Kidney epithelial cell (primary cell): ENCODE data around the gene AKT3. TPM values are rescaled to one million over a fixed set of nuclear protein-coding genes. Genes with fewer than 3 reads are reported as not detected.

Experiments
- DNase-seq: peaks from one replicate; pipeline ENCODE4 v3.0.0-alpha.2; 2010; ENCODE audit warnings: low read depth
- H3K27me3 ChIP-seq: 2 replicates; pipeline ENCODE4 v1.6.0; 2011; ENCODE audit warnings: low read length; ENCODE audit not compliant: control insufficient read depth, insufficient read depth
- H3K36me3 ChIP-seq: 2 replicates; pipeline ENCODE4 v1.5.1; 2011; ENCODE audit warnings: low read length; ENCODE audit not compliant: control insufficient read depth, insufficient read depth
- H3K4me3 ChIP-seq: 2 replicates; pipeline ENCODE4 v1.5.1; 2011; ENCODE audit warnings: low read depth, mild to moderate bottlenecking, control low read depth, low read length
- total RNA-seq: library from RNA; depleted of rRNA; stranded (reverse); fragments of >200 nt; gene quantifications from 2 replicates; pipeline ENCODE4 v1.2.3, GENCODE V29; 2015
- TF ChIP-seq, protein P1 (sequence below): IDR thresholded peaks from 2 replicates; pipeline ENCODE4 v1.5.1; 2011; ENCODE audit warnings: mild to moderate bottlenecking, moderate library complexity, low read length, control low read depth, inconsistent platforms; ENCODE audit not compliant: insufficient read depth, poor library complexity, severe bottlenecking

The AKT3 gene
- total RNA-seq, 1 donor from 2014 or later = 13.1 TPM

DNA sequence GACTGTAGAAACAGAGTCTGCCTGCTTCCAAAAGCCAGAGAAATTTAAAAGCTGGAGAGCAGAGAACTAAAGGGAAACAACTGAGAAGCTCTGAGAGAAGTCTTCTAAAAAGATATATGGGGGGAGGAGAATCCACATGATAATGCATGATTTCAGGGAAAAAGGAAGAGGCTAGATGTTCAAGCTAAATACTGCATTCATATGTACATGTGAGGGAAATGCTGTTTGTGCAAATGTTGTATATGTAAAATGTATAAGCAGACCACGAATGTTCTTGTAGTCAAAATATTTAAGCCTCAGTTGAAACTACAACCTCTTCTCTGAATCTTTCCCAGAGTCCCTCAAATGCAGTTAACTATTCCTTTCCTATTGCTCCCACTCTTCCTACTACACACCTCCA, 79.2 kb downstream of the AKT3 start:
- Histone ChIP-seq H3K36me3 (no peaks in the 10 kb centered on the region), H3K4me3 (no peak overlapping the region), H3K27me3 (no peaks in the 10 kb centered on the region)
- TF ChIP-seq, protein P1, sequence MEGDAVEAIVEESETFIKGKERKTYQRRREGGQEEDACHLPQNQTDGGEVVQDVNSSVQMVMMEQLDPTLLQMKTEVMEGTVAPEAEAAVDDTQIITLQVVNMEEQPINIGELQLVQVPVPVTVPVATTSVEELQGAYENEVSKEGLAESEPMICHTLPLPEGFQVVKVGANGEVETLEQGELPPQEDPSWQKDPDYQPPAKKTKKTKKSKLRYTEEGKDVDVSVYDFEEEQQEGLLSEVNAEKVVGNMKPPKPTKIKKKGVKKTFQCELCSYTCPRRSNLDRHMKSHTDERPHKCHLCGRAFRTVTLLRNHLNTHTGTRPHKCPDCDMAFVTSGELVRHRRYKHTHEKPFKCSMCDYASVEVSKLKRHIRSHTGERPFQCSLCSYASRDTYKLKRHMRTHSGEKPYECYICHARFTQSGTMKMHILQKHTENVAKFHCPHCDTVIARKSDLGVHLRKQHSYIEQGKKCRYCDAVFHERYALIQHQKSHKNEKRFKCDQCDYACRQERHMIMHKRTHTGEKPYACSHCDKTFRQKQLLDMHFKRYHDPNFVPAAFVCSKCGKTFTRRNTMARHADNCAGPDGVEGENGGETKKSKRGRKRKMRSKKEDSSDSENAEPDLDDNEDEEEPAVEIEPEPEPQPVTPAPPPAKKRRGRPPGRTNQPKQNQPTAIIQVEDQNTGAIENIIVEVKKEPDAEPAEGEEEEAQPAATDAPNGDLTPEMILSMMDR = no peak
- DNase-seq = no peak

GRCh38 chr1:243765676-243766075, 84.4 kb downstream of the AKT3 start:
- no peaks in the 10 kb centered on the region for H3K36me3 ChIP-seq
- H3K27me3 ChIP-seq = no peaks in the 10 kb centered on the region
- DNase-seq = no peak
- H3K4me3 ChIP-seq = no peak overlapping the region
- TF ChIP-seq, protein P1 = no peak

GRCh38 chr1:243763806-243764205, 86.2 kb downstream of the AKT3 start:
- no peaks in the 10 kb centered on the region for H3K36me3 ChIP-seq
- TF ChIP-seq, protein P1 = no peak
- DNase-seq = no peak
- H3K27me3 ChIP-seq = no peaks in the 10 kb centered on the region
- H3K4me3 ChIP-seq = no peak overlapping the region

DNA sequence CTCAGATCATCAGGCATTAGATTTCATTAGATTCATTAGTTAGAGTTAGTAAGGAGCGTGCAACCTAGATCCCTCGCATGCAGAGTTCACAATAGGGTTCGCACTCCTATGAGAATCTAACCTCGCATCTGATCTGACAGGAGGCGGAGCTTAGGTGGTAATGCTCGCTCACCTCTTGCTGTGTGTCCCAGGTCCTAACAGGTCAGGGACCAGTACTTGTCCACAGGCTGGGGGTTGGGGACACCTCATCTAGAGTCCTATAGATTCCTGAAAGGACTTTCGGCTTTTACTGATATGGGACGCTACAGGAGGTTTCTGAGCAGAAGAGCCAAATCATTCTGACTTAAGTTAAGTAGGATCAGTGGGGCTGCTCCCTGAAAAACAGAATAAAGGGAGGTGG, 91.4 kb downstream of the AKT3 start:
- no peaks in the 10 kb centered on the region for H3K36me3 ChIP-seq
- no peaks in the 10 kb centered on the region for H3K27me3 ChIP-seq
- no peak overlapping the region for H3K4me3 ChIP-seq
- DNase-seq = no peak
- TF ChIP-seq, protein P1 = no peak

- Histone ChIP-seq H3K27me3 (no peaks in the 10 kb centered on the region), H3K4me3 (no peak overlapping the region), H3K36me3 (no peaks in the 10 kb centered on the region)
- TF ChIP-seq, protein P1 = no peak
- DNase-seq = no peak
Observed at GRCh38 chr1:243756529-243756928, 93.5 kb downstream of the AKT3 start.

DNA sequence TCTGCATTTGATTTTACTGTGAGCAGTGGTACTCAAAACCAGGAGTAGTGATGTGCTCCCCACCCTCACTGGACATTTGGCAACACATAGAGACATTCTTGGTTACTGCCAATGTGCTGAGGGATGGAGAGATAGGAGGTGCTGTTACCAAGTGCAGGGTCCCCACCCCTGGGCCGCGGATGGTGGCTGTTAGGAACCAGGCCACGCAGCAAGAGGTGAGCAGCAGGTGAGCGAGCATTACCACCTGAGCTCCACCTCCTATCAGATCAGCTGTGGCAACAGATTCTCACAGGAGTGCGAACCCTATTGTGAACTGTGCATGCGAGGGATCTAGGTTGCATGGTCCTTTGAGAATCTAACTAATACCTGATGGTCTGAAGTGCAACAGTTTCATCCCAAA, 95.7 kb downstream of the AKT3 start:
- DNase-seq = no peak
- Histone ChIP-seq H3K27me3 (no peaks in the 10 kb centered on the region), H3K4me3 (no peak overlapping the region), H3K36me3 (no peaks in the 10 kb centered on the region)
- TF ChIP-seq, protein P1 = no peak
